Measurements from ENCODE around the gene PHLDB2. TPM values are rescaled to one million over a fixed set of nuclear protein-coding genes. Genes with fewer than 3 reads are reported as not detected.

Gene PHLDB2
- total RNA-seq, 1 experiment from 2014 or later, result 143 TPM

DNA sequence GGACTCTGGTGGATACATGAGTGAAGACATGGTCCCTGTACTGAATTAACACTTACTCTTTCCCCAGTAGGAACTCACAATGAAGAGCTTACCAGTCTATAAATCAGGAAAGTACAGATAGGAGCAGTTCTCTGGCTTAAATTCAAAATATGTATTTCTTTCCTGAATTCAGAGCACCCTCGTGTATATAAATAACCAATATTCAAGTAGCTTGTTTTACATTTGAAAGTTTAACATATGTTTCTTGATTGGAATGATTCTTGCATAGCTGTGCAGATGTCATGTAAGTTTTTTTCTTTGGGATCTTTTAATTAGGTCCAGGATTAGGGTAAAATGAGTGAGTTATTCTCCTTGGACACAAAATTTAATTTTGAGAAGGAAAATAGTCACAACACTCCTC, 160.7 kb downstream of the PHLDB2 start:
- Histone ChIP-seq H3K9ac (ENCODE audit: low read length) (no peak overlapping the region), H3K4me1 (ENCODE audit: control insufficient read depth in 1 of 2, insufficient read depth in 2 of 2, low read length in 2 of 2) (no peaks in the 10 kb centered on the region), H3K79me2 (ENCODE audit: insufficient read depth, low read length) (no peaks in the 10 kb centered on the region), H3K36me3 (ENCODE audit: control insufficient read depth in 1 of 2, insufficient read depth in 2 of 2, low read length in 2 of 2) (no peaks in the 10 kb centered on the region; a peak in 1 of 4 replicates), H3K27ac (ENCODE audit: low read depth, low read length) (no peak overlapping the region), H3K27me3 (ENCODE audit: insufficient read depth, low read length) (no peaks in the 10 kb centered on the region), H2AFZ (ENCODE audit: low read depth, low read length, poor library complexity, severe bottlenecking) (no peak overlapping the region), H3K9me3 (ENCODE audit: control insufficient read depth in 1 of 2, insufficient read depth in 1 of 2, low read depth in 1 of 2, low read length in 2 of 2) (no peaks in the 10 kb centered on the region), H3K4me2 (ENCODE audit: low read length) (no peak overlapping the region), H3K4me3 (replicated peaks in 1 of 2; ENCODE audit: low read depth in 1 of 2, low read length in 2 of 2) (no peak overlapping the region), H3K9me2 (ENCODE audit: insufficient read depth) (no peaks in the 10 kb centered on the region), H4K20me1 (ENCODE audit: insufficient read depth) (no peaks in the 10 kb centered on the region)
- ChIA-PET RAD21 (ENCODE audit: low non-redundant PET in 1 of 2, low total read pairs in 2 of 2, uncharacterized antibody in 2 of 2, unreplicated experiment in 2 of 2) (no interaction called here), CTCF (interaction anchor here (0.6 kb wide), 1 partner anchor 153 kb away, joined by 3 read pairs; no protein-coding TSS in a partner anchor), POLR2A (interaction anchor here (0.6 kb wide), 1 partner anchor 41 kb away, joined by 3 read pairs; the partner anchor contains the start of gene ABHD10)
- TF ChIP-seq RAD21 (IDR thresholded peaks at IDR 0.05; ENCODE audit: low read depth) (no peak), ELF1 (IDR thresholded peaks at IDR 0.05; ENCODE audit: borderline replicate concordance, low read depth) (no peak), ATF3 (IDR thresholded peaks at IDR 0.05) (no peak), EZH2 (IDR thresholded peaks at IDR 0.05) (no peak), ZBTB33 (IDR thresholded peaks at IDR 0.05; ENCODE audit: extremely low read depth, insufficient replicate concordance, low read length) (no peak), JUND (IDR thresholded peaks at IDR 0.05) (no peak), CTCF (IDR thresholded peaks at IDR 0.05 in 2 of 3, conservative IDR thresholded peaks at IDR 0.05 in 1 of 3; ENCODE audit: borderline replicate concordance in 1 of 3, insufficient read depth in 1 of 3, low read depth in 2 of 3, low read length in 2 of 3) (no peak), TCF7L2 (IDR thresholded peaks at IDR 0.05; ENCODE audit: borderline replicate concordance, extremely low read depth, insufficient read depth, insufficient read length) (no peak), CBX3 (IDR thresholded peaks at IDR 0.05; ENCODE audit: low read depth) (no peak), ZFX (IDR thresholded peaks at IDR 0.05) (no peak), REST (IDR thresholded peaks at IDR 0.05; ENCODE audit: low read depth) (no peak), SRF (IDR thresholded peaks at IDR 0.05; ENCODE audit: low read depth) (no peak), EZH2phosphoT487 (IDR thresholded peaks at IDR 0.05; ENCODE audit: borderline replicate concordance) (no peak), SIN3A (IDR thresholded peaks at IDR 0.05; ENCODE audit: low read depth) (no peak), ZNF274 (IDR thresholded peaks at IDR 0.05; ENCODE audit: low read depth, low read length) (no peak), POLR2AphosphoS5 (IDR thresholded peaks at IDR 0.05; ENCODE audit: low read depth, low read length) (no peak), FOSL1 (IDR thresholded peaks at IDR 0.05; ENCODE audit: low read depth) (no peak), EGR1 (IDR thresholded peaks at IDR 0.05; ENCODE audit: low read depth) (no peak), YY1 (IDR thresholded peaks at IDR 0.05; ENCODE audit: extremely low read depth, insufficient replicate concordance, low read depth, low read length) (no peak)
- TF ChIP-seq, protein P1, sequence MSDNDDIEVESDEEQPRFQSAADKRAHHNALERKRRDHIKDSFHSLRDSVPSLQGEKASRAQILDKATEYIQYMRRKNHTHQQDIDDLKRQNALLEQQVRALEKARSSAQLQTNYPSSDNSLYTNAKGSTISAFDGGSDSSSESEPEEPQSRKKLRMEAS (IDR thresholded peaks at IDR 0.05), result no peak
- ATAC-seq (no peak), DNase-seq (ENCODE audit: low read depth, low spot score) (no peak)
- intact Hi-C loops (cut with micrococcal nuclease), result no loop called here
- no TSS peak for BruUV-seq (replicated peaks)
